Measurements from ENCODE around the gene MCC.
"Not testable (repeated sequence)": the region's sequence is repeated elsewhere in the genome, so short reads cannot be mapped to it uniquely, and the experiment has no call there.

Gene MCC

DNA sequence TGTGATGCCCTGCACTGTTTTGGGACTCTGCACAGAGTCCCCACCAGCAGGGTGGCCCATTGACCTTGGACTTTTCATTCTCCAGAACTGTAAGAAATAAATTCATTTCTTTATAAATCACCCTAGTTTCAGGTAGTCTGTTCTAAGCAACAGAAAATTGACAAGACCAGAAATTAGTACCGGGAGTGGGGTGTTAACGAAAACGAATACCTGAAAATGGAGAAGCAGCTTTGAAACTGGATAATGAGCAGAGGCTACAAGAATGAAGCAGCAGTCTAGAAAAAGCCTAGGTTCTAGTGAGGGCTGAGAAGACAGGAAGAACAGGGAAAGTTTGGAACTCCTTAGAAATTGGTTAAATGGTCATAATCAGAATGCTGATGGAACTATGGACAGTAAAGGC lies 2.1 kb upstream of the MCC start:
- no peak for DNase-seq (ENCODE audit: low read depth)

DNA sequence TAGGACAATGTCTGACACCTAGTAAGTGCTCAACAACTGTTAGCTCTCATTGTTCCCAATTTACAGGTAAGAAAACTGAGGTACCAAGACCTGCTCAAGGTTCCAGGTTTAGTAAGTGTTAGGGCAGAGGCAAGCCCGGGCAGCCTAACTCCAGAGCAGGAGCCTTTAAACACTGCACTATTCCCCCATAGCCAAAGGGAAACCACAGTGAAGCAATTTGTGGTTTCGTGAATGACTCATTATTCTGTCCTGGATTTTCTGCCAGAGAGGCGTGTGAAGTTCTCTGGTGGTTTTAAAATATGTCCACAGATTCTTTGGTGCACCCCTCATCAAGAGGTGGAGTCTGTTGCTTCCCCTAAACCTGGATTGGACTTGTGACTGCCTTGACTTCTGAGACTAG lies 1.0 kb upstream of the MCC start:
- no peak for DNase-seq (ENCODE audit: low read depth)

- no peak for DNase-seq (ENCODE audit: low read depth)
Observed at GRCh38 chr5:113488645-113489184, 462 bp upstream of the MCC start.

- DNase-seq (ENCODE audit: low read depth): no peak
Observed at GRCh38 chr5:113487416-113487780, 855 bp downstream of the MCC start.

DNA sequence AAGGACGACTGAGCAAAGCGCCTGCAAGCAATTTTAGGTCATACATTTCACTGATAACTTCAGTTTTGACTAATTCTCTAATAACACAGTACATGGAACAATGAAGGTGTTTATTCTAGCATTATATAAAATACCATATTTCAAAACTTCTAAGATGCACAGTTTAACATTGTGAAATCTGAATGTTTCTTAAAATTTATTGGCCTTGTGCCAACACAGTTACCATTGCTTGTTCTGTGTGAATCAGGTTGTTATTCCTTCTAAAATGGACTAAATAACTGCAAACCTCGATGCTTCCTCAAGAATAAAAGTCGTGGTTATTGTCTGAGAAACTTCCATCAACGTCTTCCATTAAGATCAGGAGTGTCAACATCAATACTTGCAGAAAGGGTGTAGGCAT lies 8.0 kb downstream of the MCC start:
- DNase-seq (ENCODE audit: low read depth): no peak

DNA sequence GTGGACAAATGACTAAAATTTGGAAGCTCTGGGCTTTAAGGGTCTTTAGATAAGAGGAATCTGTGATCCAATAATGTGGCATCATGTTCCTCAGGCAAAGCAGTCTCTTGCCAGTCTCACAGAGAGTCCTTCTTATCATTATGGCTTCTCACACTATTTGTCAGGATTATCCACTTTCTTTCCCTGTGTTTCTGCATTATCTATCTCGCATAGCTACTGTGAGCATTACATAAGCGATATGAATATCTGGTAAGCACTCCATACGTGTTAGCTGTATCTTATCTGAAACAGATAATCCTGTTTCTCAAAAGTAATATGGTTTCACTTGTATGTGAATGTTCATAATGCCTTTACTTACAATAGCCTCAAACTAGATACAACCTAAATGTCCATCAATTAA lies 9.6 kb downstream of the MCC start:
- DNase-seq (ENCODE audit: low read depth): no peak

DNA sequence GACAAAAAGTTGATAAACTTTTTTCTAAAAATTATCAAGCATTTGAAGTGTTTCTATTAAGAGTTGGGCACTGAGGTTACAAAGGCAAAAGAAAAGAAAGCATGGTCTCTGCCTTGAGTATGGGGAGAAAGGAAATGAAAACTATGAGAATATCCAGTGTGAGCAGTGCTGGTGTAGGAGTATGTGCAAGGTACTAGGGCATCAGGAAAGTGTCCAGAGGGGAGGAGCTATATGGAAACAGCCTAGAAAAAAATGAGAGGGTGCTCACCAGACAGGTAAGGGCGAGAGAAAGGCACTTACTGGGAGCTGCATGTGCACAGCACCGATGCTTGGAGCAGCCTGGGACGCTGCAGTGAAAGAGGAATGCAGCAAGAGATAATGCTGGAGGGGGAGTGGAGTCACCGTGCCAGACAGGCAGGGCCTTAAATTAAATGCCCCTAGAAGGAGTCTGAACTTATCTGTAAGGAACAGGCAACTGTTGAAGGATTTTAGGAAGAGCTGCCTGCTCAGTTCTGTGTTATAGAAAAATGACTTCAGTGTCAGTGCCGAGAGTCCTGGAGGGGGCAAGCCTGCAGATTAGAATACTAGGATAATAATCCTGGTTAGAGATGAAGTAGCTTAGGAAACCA lies 14.0 kb downstream of the MCC start:
- DNase-seq (ENCODE audit: low read depth): no peak

DNA sequence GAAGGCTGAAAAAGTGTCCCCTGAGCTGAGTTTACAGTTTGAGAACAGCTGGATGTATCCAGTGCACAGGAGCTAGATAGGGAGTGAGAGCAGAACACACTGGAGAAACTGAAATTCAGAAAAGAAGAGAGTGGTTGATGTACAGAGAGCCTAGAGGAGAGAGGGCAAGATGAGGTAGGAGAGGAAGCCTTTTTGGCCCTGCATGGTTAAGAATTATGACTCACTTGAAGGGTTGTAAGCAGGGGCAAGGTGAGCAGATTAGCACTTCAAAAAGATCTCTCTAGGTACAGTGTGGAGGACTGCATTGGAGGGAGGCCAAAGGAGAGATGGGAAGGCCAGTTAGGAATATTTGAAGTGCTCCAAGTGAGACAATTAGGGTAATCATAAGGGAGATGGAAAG lies 25.2 kb downstream of the MCC start:
- DNase-seq (ENCODE audit: low read depth): no peak

DNA sequence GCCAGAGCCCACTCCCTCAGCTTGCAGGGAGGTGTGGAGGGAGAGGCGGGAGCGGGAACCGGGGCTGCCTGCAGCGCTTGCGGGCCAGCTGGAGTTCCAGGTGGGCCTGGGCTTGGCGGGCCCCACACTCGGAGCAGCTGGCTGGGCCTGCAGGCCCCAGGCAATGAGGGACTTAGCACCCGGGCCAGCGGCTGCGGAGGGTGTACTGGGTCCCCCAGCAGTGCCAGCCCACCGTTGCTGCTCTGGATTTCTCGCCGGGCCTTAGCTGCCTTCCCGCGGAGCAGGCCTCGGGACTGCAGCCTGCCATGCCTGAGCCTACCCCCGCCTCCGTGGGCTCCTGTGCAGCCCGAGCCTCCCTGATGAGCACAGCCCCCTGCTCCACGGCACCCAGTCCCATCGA lies 31.1 kb downstream of the MCC start:
- not testable (repeated sequence) for DNase-seq (ENCODE audit: low read depth)

DNA sequence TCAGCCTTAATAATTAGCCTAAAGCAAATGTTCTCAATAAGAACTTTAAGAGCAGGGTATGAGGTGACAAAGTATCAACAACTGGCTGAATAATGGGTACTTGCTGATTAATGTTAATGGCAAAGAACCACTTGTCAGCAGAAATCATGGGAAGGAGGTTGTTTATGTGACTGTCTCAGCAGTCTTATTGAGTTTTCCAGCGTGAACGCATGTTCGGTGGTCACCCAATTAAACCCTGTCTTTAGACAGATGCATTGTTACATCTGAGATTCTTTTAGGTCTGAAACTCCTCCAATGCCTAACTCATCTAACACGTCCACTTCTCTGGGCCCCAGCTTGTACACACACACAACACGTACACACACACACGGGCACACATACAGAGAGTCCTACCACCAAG lies 35.3 kb downstream of the MCC start:
- DNase-seq (ENCODE audit: low read depth): no peak

DNA sequence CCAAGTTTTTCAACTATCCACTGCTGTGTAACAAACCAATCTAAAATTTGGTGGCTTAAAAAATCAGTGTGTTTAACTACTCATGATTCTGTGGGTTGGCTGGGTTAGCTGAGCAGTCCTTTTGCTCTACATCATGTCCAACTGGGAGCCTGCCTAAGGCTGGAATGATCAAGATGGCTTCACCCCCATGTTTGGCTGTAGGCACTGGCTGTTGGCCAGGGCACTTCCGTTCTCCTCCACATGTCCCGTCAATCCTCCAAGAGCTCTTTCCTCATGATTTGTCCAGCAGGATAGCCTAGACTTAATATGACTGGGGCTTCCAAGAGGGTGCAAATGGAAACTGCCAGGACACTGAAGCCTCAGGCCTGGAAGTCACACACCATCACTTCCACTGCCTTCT lies 36.5 kb downstream of the MCC start:
- no peak for DNase-seq (ENCODE audit: low read depth)

DNA sequence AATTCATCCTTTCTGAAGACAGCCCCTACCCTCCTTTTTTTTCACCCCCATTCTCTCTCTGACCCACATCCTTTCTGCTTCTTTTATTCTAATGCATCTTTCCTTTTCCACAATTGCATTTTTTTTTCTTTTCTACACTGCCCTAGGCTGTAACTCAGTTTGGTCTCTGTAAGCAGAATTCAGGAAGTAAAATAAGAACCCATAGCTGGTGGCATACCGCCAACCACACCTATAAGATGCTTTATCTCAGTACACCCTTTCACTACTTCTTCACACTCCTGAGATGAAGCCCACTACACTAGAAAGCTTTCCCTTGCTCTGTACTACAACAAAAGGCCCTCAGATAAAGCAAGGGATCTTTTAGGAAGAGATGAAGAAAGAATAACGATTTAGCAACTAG lies 37.3 kb downstream of the MCC start:
- no peak for DNase-seq (ENCODE audit: low read depth)

GRCh38 chr5:113450462-113450861 lies 37.8 kb downstream of the MCC start:
- DNase-seq (ENCODE audit: low read depth): no peak

DNA sequence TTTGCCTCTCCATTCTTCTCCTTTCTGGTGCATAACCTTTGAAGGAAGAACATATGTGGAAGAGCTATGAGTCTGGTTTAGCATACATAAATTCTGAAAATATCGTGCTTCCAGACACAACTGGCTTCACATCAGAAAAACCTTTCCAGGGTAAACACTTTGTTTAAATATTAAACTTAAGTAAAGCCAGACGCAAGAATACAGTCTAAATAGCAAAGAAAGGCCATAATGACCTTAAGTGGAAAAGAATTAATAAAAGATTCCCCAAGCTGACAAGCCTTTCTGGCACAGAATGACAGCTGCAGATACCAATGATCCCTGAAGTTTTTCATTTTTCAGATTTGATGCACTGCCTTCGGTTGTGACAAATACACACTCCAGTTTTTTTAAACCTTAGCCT lies 40.0 kb downstream of the MCC start:
- DNase-seq (ENCODE audit: low read depth): no peak

GRCh38 chr5:113447498-113448050 lies 40.7 kb downstream of the MCC start:
- DNase-seq (ENCODE audit: low read depth): no peak

DNA sequence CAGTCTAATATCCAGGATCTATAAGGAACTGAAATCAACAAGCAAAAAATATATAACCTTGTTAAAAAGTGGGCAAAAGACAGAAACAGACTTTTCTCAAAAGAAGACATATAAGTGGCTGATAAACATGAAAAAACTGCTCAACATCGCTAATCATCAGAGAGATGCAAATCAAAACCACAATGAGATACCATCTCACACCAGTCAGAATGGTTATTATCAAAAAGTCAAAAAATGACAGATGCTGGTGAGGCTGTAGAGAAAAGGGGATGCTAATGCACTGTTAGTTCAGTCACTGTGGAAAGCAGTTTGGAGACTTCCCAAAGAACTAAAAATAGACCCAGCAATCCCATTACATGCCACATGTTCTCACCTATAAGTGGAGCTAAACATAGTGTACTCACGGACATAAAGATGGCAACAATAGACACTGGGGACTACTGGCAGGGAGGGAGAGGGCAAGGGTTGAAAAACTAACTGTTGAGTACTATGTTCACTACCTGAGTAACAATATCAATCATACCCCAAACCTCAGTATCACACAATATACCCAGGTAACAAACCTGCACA lies 41.8 kb downstream of the MCC start:
- DNase-seq (ENCODE audit: low read depth): no peak

DNA sequence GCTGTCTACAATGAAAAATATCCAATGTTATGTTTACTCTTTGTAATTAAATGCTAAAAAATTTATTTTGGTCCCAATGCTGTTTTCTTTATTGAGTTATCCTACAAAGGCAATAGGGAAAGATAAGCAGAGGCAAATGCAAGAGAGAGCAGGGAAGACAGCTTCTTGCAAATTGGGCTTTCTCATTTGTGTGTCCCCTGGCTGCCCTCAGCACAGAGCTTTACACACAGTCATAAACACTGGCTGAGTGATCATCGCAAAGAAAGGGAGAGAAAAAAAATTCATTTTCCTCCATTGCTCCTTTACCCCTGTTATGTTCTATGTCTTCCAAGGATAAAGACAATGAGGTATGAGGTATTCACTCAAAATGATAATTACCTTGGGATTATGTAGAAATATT lies 51.1 kb downstream of the MCC start:
- no peak for DNase-seq (ENCODE audit: low read depth)

- DNase-seq (ENCODE audit: low read depth): no peak
Observed at GRCh38 chr5:113435575-113435974, 52.7 kb downstream of the MCC start.

GRCh38 chr5:113434889-113435288 lies 53.4 kb downstream of the MCC start, which contains the start of gene TSSK1B:
Gene TSSK1B (minus strand): TSS chr5:113434989. CDS start chr5:113434839, 150 bp downstream.
- DNase-seq (ENCODE audit: low read depth): no peak

DNA sequence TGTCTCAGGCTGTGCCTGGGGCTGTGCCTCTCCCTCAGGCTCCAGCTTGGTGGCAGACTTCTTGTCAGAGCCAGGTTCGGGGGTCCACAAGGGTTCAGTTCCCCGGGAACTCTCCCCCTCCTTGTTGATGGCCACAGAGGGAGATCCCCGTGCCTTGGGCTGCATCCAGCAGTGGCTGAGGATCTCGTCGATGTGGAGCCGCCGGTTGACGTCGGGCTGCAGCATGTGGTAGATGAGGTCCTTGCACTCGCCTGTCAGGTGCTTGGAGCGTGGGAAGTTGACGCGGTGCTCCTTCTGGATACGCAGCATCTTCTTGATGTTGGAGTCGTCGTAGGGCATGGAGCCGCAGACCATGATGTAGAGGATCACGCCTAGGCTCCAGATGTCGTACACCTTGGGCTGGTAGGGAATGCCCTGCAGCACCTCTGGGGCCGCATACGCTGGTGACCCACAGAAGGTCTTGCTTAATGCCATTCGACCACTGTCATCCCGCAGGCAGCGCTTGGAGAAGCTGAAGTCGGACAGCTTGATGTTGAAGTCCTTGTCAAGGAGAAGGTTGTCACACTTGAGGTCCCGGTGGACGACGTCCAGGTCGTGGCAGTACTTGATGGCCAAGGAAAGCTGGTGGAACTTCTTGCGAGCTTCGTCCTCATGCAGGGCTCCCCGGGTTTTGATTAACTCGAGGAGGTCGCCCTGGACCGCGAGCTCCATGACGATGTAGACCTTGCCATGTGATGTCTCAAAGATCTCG lies 54.2 kb downstream of the MCC start:
- no peak for DNase-seq (ENCODE audit: low read depth)

DNA sequence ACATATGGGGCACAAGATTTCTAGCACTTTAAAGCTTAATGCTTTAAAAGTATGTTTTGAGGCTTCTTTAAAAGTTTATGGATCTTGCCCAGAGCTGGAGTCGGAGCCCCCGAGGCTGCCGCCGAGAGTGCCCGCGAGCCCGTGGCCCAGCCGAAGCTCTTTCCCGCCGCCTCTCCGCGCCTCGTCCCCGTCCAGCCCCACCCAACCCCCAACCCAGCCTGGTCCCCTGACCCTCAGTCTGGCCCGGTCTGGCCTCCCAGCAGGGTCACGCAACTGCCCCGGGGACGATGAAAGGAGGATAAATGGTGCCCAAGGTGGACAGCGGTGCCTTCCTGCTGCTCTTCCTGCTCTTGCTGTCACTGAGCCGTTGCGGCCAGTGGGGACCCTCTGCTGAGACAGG lies 55.2 kb downstream of the MCC start:
- no peak for DNase-seq (ENCODE audit: low read depth)

DNA sequence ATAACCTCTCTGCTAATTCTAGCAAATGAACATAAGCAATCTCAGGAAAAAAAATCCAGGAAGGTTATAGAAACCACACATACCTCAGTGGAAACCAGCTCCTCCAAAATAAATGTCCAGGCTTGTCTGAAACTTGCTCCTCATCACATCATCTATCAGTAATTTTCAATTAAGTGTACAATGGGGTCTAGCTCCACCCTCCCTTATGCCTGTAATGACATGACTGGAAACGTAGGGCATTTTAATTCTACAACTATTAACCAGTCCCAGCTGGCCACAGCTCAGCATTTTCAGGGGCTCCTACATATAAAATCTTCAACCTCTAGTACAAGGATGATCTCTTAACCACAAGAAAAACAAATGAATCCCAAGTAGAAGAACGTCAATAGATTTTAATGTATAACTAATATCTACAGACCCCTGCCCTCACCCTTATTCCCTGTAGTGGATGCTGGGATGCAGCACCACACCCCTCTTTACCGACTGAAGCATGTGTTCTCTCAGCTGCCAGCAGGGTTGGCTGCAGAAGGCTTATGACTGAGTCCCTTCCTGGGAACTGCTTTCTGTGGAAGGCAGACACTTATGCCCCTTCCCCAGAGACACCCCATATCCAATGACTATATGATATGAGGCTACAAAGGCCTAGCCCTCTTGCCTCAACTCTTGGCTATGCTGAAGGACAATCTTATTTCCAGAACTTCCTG lies 60.2 kb downstream of the MCC start:
- DNase-seq (ENCODE audit: low read depth): no peak

Measured in stimulated activated CD8-positive, alpha-beta memory T cell treated with anti-CD3 and anti-CD28 coated beads, Interleukin-7, amount 100 ng/mL, for 24 hours (primary cell).